Keratinocyte (primary cell): Measurements from ENCODE around the gene SEMA7A. TPM values are rescaled to one million over a fixed set of nuclear protein-coding genes. Genes with fewer than 3 reads are reported as not detected.

Source experiments
- DNase-seq: peaks from one replicate; pipeline ENCODE4 v3.0.0-alpha.2; 2011; ENCODE audit warnings: low read depth, missing footprints, low spot score
- FAIRE-seq: peaks from 2 replicates; lab custom pipeline; 2011; peaks lifted over from hg19 to GRCh38; lab: Jason Lieb, UNC
- H2AFZ ChIP-seq: 2 replicates; pipeline ENCODE4 v1.6.0; 2012; ENCODE audit warnings: low read length, control low read depth, inconsistent platforms; ENCODE audit not compliant: control insufficient read depth
- H3K27ac ChIP-seq: 2 replicates; pipeline ENCODE4 v1.5.1; 2011; ENCODE audit warnings: low read length; ENCODE audit not compliant: control insufficient read depth, insufficient read depth
- H3K27me3 ChIP-seq: 3 replicates; pipeline ENCODE4 v1.6.0; 2011; ENCODE audit warnings: low read length; ENCODE audit not compliant: control insufficient read depth, insufficient read depth; ENCODE audit errors: extremely low read depth
- H3K36me3 ChIP-seq, 2 experiments: 2 replicates in 1 of 2; 3 replicates in 1 of 2; pipeline ENCODE4 v1.5.1; 2011; ENCODE audit warnings: low read length in 2 of 2, mild to moderate bottlenecking in 1 of 2; ENCODE audit not compliant: control insufficient read depth in 2 of 2, insufficient read depth in 2 of 2; ENCODE audit errors: extremely low read depth in 1 of 2
- H3K4me1 ChIP-seq: 3 replicates; pipeline ENCODE4 v1.5.1; 2011; ENCODE audit warnings: low read length; ENCODE audit not compliant: control insufficient read depth, insufficient read depth; ENCODE audit errors: extremely low read depth
- H3K4me2 ChIP-seq: 3 replicates; pipeline ENCODE4 v1.6.0; 2011; ENCODE audit warnings: low read depth, low read length; ENCODE audit not compliant: control insufficient read depth, insufficient read depth; ENCODE audit errors: extremely low read depth
- H3K4me3 ChIP-seq, 3 experiments: fragments of 200-600 bp in 1 of 3; sonication (generic) in 1 of 3; 2 replicates in 2 of 3; 3 replicates in 1 of 3; pipeline ENCODE4 v1.5.1; 2011 to 2016; ENCODE audit warnings: low read length in 3 of 3, mild to moderate bottlenecking in 3 of 3, control low read depth in 2 of 3, inconsistent platforms in 1 of 3, low read depth in 1 of 3, mixed read lengths in 1 of 3, mixed run types in 1 of 3, moderate library complexity in 1 of 3; ENCODE audit not compliant: control insufficient read depth in 2 of 3, insufficient read depth in 2 of 3; ENCODE audit errors: extremely low read depth in 1 of 3
- H3K79me2 ChIP-seq: 2 replicates; pipeline ENCODE4 v1.6.0; 2012; ENCODE audit warnings: low read length; ENCODE audit not compliant: control insufficient read depth, insufficient read depth
- H3K9ac ChIP-seq: 3 replicates; pipeline ENCODE4 v1.6.0; 2011; ENCODE audit warnings: low read length; ENCODE audit not compliant: control insufficient read depth, insufficient read depth; ENCODE audit errors: extremely low read depth
- H3K9me1 ChIP-seq: 3 replicates; pipeline ENCODE4 v1.6.0; 2011; ENCODE audit warnings: low read length; ENCODE audit not compliant: control insufficient read depth, insufficient read depth; ENCODE audit errors: extremely low read depth
- H3K9me3 ChIP-seq: 2 replicates; pipeline ENCODE4 v1.5.1; 2012; ENCODE audit warnings: low read depth, low read length; ENCODE audit not compliant: control insufficient read depth
- H4K20me1 ChIP-seq: 3 replicates; pipeline ENCODE4 v1.6.0; 2011; ENCODE audit warnings: low read length; ENCODE audit not compliant: control insufficient read depth, insufficient read depth; ENCODE audit errors: extremely low read depth
- EZH2 ChIP-seq: IDR thresholded peaks from one replicate; pipeline ENCODE4 v1.6.1; 2012; ENCODE audit warnings: inconsistent platforms, mild to moderate bottlenecking, low read length, moderate library complexity
- dilution Hi-C: fragments of 300-500 bp; cut with MboI; formaldehyde crosslinking; loops from one replicate; pipeline ENCODE4 v1.7.0; 2020; ENCODE audit warnings: low sequenced_read_pairs; ENCODE audit not compliant: extremely low pct_ligation_motif_present
- polyA plus RNA-seq, 5 experiments: library from polyadenylated mRNA; depleted of rRNA in 3 of 5; stranded (reverse) in 3 of 5; stranded (forward) in 1 of 5; unstranded in 1 of 5; fragments of >200 nt; gene quantifications; 1 replicate in 1 of 5; 2 replicates in 3 of 5; 3 replicates in 1 of 5; pipeline versions ENCODE4 v1.2.1 to v1.2.3, GENCODE V29; 2011 to 2012; ENCODE audit warnings: missing spikeins in 2 of 5, low read depth in 1 of 5, low replicate concordance in 1 of 5
- TF ChIP-seq, protein P1 (sequence below), 3 experiments: IDR thresholded peaks in 1 of 3; conservative IDR thresholded peaks in 1 of 3; optimal IDR thresholded peaks in 1 of 3; 2 replicates in 2 of 3; 3 replicates in 1 of 3; pipeline versions ENCODE3 to v1.5.1; 2011; ENCODE audit warnings: low read length in 3 of 3, mild to moderate bottlenecking in 3 of 3, moderate library complexity in 2 of 3, control low read depth in 1 of 3, inconsistent platforms in 1 of 3; ENCODE audit not compliant: insufficient read depth in 2 of 3; ENCODE audit errors: extremely low read depth in 1 of 3

The SEMA7A gene
- polyA plus RNA-seq, 1 donor (not counting 4 experiments of a cell fraction or from before 2014, with no cell fraction given): 8.0 TPM

DNA sequence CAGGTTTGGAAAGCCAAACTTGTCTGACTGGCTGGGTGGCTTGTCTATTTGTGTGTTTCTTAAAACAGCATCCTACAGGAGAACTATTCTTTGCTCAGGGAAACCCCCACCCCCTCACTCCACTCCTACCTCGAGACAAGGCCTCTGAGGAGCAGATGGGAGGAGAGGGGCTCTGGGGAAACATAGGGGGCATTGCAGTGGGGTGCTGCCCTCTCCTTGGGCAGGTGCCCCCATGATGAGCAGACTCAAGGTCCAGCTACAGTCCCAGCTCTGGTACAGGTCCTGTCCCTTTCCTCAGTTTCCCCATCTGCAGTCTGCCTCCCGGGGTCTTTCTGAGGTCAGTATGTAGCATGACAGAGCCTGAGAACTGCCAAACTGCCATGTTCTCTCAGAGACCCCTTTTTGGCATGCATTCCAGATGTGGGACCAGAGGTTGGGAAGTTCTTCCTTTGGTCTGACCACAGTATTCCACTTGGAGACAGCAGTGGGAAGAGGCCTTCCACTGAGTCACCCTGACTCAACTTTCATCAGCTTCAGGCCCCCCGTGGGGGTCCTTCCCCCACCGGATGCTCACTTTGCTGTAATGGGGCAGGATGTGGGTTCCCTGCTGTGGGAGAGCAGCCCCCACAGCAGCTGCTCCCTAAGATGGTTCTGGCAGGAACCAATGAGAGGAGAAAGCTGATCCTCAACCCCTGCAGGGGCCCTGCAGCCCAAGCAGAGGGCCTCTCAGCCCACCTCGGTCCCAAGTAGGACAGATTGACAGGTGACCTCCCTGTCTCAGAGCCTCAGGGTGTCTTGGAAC is 34.0 kb downstream of the SEMA7A start:
- no peak for TF ChIP-seq EZH2
- TF ChIP-seq, protein P1, sequence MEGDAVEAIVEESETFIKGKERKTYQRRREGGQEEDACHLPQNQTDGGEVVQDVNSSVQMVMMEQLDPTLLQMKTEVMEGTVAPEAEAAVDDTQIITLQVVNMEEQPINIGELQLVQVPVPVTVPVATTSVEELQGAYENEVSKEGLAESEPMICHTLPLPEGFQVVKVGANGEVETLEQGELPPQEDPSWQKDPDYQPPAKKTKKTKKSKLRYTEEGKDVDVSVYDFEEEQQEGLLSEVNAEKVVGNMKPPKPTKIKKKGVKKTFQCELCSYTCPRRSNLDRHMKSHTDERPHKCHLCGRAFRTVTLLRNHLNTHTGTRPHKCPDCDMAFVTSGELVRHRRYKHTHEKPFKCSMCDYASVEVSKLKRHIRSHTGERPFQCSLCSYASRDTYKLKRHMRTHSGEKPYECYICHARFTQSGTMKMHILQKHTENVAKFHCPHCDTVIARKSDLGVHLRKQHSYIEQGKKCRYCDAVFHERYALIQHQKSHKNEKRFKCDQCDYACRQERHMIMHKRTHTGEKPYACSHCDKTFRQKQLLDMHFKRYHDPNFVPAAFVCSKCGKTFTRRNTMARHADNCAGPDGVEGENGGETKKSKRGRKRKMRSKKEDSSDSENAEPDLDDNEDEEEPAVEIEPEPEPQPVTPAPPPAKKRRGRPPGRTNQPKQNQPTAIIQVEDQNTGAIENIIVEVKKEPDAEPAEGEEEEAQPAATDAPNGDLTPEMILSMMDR (optimal IDR thresholded peaks at IDR 0.05 in 1 of 3, IDR thresholded peaks at IDR 0.05 in 1 of 3, conservative IDR thresholded peaks at IDR 0.05 in 1 of 3; ENCODE audit: extremely low read depth in 1 of 3, insufficient read depth in 2 of 3, low read length in 3 of 3): no peak
- dilution Hi-C loops: no loop called here
- Histone ChIP-seq H3K27me3 (no peaks in the 10 kb centered on the region), H3K9me3 (no peaks in the 10 kb centered on the region), H3K4me1 (peaks cover 70% of the 10 kb centered on the region), H3K79me2 (no peaks in the 10 kb centered on the region), H4K20me1 (no peaks in the 10 kb centered on the region), H3K9me1 (peaks cover 2% of the 10 kb centered on the region), H3K9ac (peak overlapping the region; percentile 68), H3K27ac (peak overlapping the region; percentile 80), H3K4me3 (no peak overlapping the region), H2AFZ (no peak overlapping the region), H3K36me3 (no peaks in the 10 kb centered on the region), H3K4me2 (peak overlapping the region; percentile 64)
- peak; percentile 75 for FAIRE-seq
- DNase-seq: no peak

DNA sequence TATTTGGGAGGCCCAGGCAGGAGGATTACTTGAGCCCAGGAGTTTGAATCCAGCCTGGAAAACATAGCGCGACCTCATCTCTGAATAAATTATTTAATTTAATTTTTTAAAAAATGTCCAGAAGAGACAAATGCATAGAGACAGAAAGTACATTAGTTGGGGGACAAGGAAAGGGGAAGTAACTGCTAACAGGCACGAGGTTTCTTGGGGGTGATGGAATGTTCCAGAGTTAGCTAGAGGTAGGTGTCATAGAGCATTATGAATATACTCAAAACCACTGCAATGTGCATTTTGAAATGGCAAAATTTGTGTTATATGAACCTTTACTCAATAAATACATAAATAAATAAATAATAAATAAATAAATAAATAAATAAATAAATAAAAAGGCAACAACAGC is 34.7 kb downstream of the SEMA7A start:
- no peaks in the 10 kb centered on the region for H3K79me2 ChIP-seq
- H3K4me1 ChIP-seq: peaks cover 70% of the 10 kb centered on the region
- H3K9me1 ChIP-seq: peaks cover 2% of the 10 kb centered on the region
- no peaks in the 10 kb centered on the region for H3K9me3 ChIP-seq
- H3K36me3 ChIP-seq: no peaks in the 10 kb centered on the region
- H3K27me3 ChIP-seq: no peaks in the 10 kb centered on the region
- H2AFZ ChIP-seq: no peak overlapping the region
- DNase-seq: no peak
- no peak overlapping the region for H3K9ac ChIP-seq
- H3K4me2 ChIP-seq: no peak overlapping the region
- TF ChIP-seq, protein P1 (optimal IDR thresholded peaks at IDR 0.05 in 1 of 3, IDR thresholded peaks at IDR 0.05 in 1 of 3, conservative IDR thresholded peaks at IDR 0.05 in 1 of 3; ENCODE audit: extremely low read depth in 1 of 3, insufficient read depth in 2 of 3, low read length in 3 of 3): no peak
- no peak for TF ChIP-seq EZH2
- FAIRE-seq: no peak
- no peak overlapping the region for H3K27ac ChIP-seq
- dilution Hi-C loops: no loop called here
- no peaks in the 10 kb centered on the region for H4K20me1 ChIP-seq
- no peak overlapping the region for H3K4me3 ChIP-seq
